ENCODE data around the gene ATP9A. TPM values are rescaled to one million over a fixed set of nuclear protein-coding genes. Genes with fewer than 3 reads are reported as not detected.

The ATP9A gene
- total RNA-seq, 1 experiment from 2014 or later, result 17.2 TPM

GRCh38 chr20:51610761-51611624 lies 157.2 kb downstream of the ATP9A start:
- no peak for DNase-seq (ENCODE audit: low read depth, low spot score)
- in situ Hi-C loops (cut with HindIII; ENCODE audit: low pct_unique_long_range_greater_than_20kb, low sequenced_read_pairs), result no loop called here

DNA sequence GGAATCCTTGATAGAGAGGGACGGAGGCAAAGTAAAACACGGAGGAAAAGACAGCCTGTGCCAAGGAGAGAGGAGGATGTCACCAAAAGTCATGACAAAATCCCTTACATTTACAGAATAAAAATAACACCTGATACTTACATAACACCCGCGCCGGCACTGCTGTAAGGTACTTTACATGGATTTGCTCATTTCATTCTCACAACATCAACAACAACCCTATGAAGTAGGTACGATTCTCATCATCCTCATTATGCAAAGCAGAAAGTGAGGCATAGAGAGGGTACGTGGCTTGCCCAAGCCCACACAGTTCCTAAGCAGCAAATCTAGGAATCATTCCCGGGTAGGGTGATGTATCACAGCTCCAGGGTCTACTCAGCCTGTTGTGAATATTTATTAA lies 158.1 kb downstream of the ATP9A start:
- in situ Hi-C loops (cut with HindIII; ENCODE audit: low pct_unique_long_range_greater_than_20kb, low sequenced_read_pairs), result no loop called here
- DNase-seq (ENCODE audit: low read depth, low spot score), result no peak

GRCh38 chr20:51609251-51609650 lies 158.9 kb downstream of the ATP9A start:
- DNase-seq (ENCODE audit: low read depth, low spot score), result no peak
- in situ Hi-C loops (cut with HindIII; ENCODE audit: low pct_unique_long_range_greater_than_20kb, low sequenced_read_pairs), result no loop called here

- in situ Hi-C loops (cut with HindIII; ENCODE audit: low pct_unique_long_range_greater_than_20kb, low sequenced_read_pairs), result no loop called here
Observed at GRCh38 chr20:51608061-51608460, 160.1 kb downstream of the ATP9A start.

DNA sequence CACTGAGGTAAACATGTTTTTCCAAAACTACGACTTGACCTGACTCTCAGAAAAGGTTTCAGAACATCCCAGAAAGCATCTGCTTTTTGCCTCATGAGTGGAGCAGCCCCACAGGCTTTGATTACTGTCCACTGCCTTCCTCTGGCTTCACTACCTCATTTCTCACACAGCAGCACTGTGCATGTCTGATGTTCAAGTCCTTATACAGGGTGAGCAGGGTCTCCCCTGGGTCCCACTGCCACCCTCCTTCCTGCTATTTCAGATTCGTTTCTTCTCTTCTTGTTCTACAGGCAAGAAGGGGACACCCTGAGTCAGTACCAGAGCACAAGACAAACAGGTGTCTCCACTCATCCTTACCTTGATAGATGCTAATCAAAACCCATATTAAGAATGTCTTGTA lies 161.0 kb downstream of the ATP9A start:
- in situ Hi-C loops (cut with HindIII; ENCODE audit: low pct_unique_long_range_greater_than_20kb, low sequenced_read_pairs), result no loop called here

More at GRCh38 chr20:51608061-51608460, 160.1 kb downstream of the ATP9A start:
- no peak for DNase-seq (ENCODE audit: low read depth, low spot score)

DNA sequence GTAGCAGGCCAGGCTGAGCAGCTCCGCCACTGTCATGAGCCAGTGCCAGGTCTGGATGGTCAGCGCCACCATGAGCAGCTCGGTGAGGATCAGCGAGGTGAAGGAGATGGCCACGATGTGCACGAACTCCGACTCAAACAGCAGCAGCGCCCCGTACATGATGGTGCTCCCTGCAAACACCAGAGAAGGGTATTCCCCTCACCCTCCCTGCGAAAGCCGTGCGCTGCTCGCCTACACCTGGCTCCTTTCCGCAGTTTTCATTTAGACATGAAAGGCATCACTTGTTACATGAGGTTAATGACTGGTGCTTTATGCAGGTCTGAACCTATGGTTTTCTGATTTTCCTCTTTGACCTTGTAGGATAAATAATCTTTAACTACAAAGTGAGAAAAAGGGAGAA lies 163.3 kb downstream of the ATP9A start:
- in situ Hi-C loops (cut with HindIII; ENCODE audit: low pct_unique_long_range_greater_than_20kb, low sequenced_read_pairs), result no loop called here
- DNase-seq (ENCODE audit: low read depth, low spot score), result no peak

More for the DNA sequence above, 161.0 kb downstream of the ATP9A start:
- DNase-seq (ENCODE audit: low read depth, low spot score), result no peak

DNA sequence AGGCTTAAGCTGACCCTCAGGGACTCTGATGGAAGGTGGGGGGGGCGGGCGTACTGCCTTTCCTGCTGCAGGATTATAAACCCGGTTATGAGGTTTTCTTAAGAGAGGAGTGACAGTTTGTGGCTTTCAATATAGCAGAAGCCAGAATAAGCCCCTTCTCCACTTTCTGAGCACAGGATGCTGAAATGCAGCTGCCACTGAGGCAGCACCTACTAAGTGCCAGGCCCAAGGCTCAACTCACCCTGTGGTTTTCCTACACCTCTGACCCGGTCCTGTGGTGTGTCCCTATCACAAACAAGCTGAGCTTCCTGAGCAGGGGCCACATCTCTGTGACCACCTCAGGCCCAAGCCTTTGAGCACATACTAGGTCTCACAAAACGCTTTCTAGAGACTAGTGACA lies 166.1 kb downstream of the ATP9A start:
- in situ Hi-C loops (cut with HindIII; ENCODE audit: low pct_unique_long_range_greater_than_20kb, low sequenced_read_pairs), result no loop called here
- DNase-seq (ENCODE audit: low read depth, low spot score), result no peak

DNA sequence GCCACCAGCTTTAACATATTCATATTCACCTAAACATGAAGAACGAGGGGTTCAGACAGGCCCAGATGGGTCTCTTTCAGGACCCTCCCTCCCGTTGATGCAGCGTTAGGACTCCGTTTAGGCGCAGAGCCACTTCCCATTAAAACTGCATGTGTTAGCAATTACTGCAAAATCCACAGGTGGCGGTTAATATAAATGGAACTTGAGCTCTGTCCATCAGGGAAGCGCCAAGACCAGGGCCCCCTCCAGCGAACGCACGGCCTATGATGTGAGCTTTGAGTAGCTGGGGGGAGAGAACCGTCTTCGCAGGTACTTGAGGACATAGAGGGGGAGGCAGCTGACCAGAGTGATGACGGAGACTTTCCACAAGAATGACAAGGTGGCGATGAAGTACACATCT lies 167.2 kb downstream of the ATP9A start:
- in situ Hi-C loops (cut with HindIII; ENCODE audit: low pct_unique_long_range_greater_than_20kb, low sequenced_read_pairs), result no loop called here
- DNase-seq (ENCODE audit: low read depth, low spot score), result no peak

GRCh38 chr20:51600016-51600420 lies 168.2 kb downstream of the ATP9A start:
- no peak for DNase-seq (ENCODE audit: low read depth, low spot score)
- in situ Hi-C loops (cut with HindIII; ENCODE audit: low pct_unique_long_range_greater_than_20kb, low sequenced_read_pairs), result no loop called here

DNA sequence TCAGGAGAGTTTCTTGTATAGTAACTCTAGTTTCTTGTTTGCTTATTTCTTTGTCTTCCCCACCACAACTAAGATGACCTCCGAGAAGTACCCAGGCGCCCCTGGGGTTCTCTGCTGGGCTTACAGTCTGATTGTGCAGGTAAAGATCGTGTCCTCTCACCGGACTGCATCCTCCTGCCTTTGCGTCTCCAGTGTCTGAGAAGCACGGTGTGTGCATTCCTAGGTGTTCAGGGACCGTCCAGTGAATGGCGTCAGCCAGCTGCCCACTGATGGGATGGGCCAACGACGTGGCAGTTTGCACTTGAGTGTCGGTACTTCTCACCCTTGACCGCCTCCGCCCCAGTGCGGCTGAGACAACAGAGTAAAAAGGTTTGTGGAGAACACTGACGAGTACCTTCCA lies 169.6 kb downstream of the ATP9A start:
- no peak for DNase-seq (ENCODE audit: low read depth, low spot score)
- in situ Hi-C loops (cut with HindIII; ENCODE audit: low pct_unique_long_range_greater_than_20kb, low sequenced_read_pairs), result loop anchor here (10.0 kb wide), 2 partner anchors 104 to 204 kb away; no protein-coding TSS in a partner anchor

GRCh38 chr20:51597389-51598231 lies 170.6 kb downstream of the ATP9A start:
- in situ Hi-C loops (cut with HindIII; ENCODE audit: low pct_unique_long_range_greater_than_20kb, low sequenced_read_pairs), result loop anchor here (10.0 kb wide), 2 partner anchors 103 to 203 kb away; no protein-coding TSS in a partner anchor
- DNase-seq (ENCODE audit: low read depth, low spot score), result no peak

GRCh38 chr20:51596668-51597388 lies 171.4 kb downstream of the ATP9A start:
- DNase-seq (ENCODE audit: low read depth, low spot score), result no peak
- in situ Hi-C loops (cut with HindIII; ENCODE audit: low pct_unique_long_range_greater_than_20kb, low sequenced_read_pairs), result loop anchor here (10.0 kb wide), 2 partner anchors 102 to 202 kb away; no protein-coding TSS in a partner anchor

- no peak for DNase-seq (ENCODE audit: low read depth, low spot score)
- in situ Hi-C loops (cut with HindIII; ENCODE audit: low pct_unique_long_range_greater_than_20kb, low sequenced_read_pairs), result loop anchor here (10.0 kb wide), 2 partner anchors 101 to 201 kb away; no protein-coding TSS in a partner anchor
Observed at GRCh38 chr20:51595744-51596143, 172.4 kb downstream of the ATP9A start.

- in situ Hi-C loops (cut with HindIII; ENCODE audit: low pct_unique_long_range_greater_than_20kb, low sequenced_read_pairs), result loop anchor here (10.0 kb wide), 2 partner anchors 100 to 200 kb away; no protein-coding TSS in a partner anchor
- peak; percentile 97 for DNase-seq (ENCODE audit: low read depth, low spot score)
Observed at GRCh38 chr20:51595058-51595532, 173.1 kb downstream of the ATP9A start.

DNA sequence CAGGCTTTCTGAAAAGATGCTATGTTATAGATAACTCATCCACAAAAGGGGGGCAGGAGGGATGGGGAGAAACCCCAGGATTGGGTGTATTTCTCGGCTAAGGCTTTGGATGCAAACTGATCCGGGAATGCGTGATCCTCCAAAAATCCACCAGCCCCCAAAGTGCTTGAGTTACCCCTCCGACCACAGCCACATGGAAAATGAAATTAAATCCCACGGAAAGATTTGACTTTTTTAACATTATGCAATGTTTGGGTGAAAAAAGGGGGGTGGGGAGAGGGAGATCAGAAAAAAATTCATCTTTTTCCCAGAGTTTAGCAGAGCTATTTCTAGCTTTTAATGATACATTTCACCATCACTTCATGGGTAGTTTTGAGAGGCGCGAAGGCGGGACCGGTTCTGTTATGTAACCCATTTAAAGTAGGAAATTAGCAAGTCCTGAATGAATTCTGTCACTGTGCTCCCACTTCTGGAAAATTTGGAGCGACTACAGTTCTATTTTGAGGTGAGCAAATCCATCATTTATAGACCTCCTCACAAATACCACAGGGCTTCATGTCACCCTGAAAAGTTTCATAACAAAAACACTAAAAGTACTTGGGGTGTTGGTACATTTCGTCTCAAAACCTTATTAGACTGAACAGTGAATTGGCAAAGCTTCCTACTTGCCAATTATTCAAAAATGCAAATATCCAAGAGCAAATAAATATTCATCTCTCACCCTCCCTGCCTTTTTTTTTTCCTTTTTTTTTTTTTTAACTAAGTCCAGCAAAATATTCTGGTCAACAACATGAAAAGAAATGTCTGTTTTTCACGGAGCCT lies 173.7 kb downstream of the ATP9A start:
- DNase-seq (ENCODE audit: low read depth, low spot score), result no peak
- in situ Hi-C loops (cut with HindIII; ENCODE audit: low pct_unique_long_range_greater_than_20kb, low sequenced_read_pairs), result loop anchor here (10.0 kb wide), 2 partner anchors 100 to 200 kb away; no protein-coding TSS in a partner anchor

GRCh38 chr20:51593584-51593983 lies 174.6 kb downstream of the ATP9A start:
- in situ Hi-C loops (cut with HindIII; ENCODE audit: low pct_unique_long_range_greater_than_20kb, low sequenced_read_pairs), result loop anchor here (10.0 kb wide), 2 partner anchors 99 to 199 kb away; no protein-coding TSS in a partner anchor
- no peak for DNase-seq (ENCODE audit: low read depth, low spot score)

Measured in SK-MEL-5 (cell line).